Dendritic cell treated with granulocyte-macrophage colony-stimulating factor and Interleukin-4, amounts not matched to agents 40 ng/mL and 50 ng/mL, for 4 days (primary cell): ENCODE measurements around the gene DOCK9.
"Not testable (repeated sequence)": the region's sequence is repeated elsewhere in the genome, so short reads cannot be mapped to it uniquely, and the experiment has no call there.

Experiments used
- H3K27ac Mint-ChIP-seq: one replicate; pipeline ENCODE4 v1.8.0; 2022; ENCODE audit warnings: mild to moderate bottlenecking, mixed read lengths
- H3K27me3 Mint-ChIP-seq: one replicate; pipeline ENCODE4 v1.8.0; 2022; ENCODE audit warnings: mild to moderate bottlenecking, mixed read lengths
- H3K36me3 Mint-ChIP-seq: one replicate; pipeline ENCODE4 v1.8.0; 2022; ENCODE audit warnings: low read depth, mixed read lengths
- H3K4me1 Mint-ChIP-seq: one replicate; pipeline ENCODE4 v1.8.0; 2022; ENCODE audit warnings: low read depth, mixed read lengths
- H3K4me3 Mint-ChIP-seq: one replicate; pipeline ENCODE4 v1.8.0; 2022; ENCODE audit warnings: mild to moderate bottlenecking, moderate library complexity, mixed read lengths
- H3K9me3 Mint-ChIP-seq: one replicate; pipeline ENCODE4 v1.8.0; 2022; ENCODE audit warnings: mixed read lengths
- intact Hi-C: fragments of 100-400 bp; cut with micrococcal nuclease; formaldehyde crosslinking; loops from one replicate; pipeline ENCODE4 v1.15.0; 2022

Gene DOCK9

DNA sequence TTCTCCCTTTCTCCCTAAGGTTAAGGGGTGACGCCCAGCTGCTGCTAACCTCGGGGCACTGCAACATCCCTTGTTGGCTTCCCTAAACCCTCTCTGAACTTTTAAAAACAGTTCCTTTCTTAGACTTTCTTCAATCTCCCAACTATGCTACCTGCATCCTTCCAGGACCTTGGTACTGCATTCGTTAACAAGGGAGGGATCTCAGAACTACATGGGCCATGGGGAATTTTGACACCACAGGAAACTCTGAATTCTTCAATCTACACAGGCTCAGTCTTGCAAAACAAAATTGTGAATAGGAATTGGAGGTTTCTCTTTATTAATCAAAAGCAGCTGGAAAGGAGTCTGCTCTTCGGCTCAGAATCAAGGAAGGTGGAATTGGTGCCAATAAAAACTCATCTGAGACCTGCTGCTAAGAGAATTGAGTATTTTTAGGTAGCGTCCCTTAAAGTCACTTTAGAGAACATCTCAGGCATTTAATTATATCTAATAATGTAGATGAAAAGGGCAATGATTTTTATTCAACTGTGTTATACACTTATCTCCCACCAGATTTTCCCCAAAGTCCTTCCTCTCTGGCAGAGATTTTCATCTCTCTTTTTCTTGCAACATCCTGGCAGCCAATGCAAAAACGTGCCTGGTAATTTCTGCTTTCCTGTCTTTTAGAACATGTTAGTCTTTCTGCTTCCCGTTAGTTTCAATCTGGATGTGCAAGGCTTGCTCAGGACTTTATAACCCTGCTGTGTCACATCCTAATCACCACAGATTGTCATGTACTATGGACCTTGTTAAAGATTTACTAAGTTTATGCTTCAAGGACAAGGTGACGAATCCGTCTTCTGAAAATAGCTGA, 156.3 kb downstream of the DOCK9 start:
- H3K27me3 Mint-ChIP-seq = peaks cover 24% of the 10 kb centered on the region
- peaks cover 13% of the 10 kb centered on the region for H3K4me1 Mint-ChIP-seq
- H3K4me3 Mint-ChIP-seq = no peak overlapping the region
- H3K9me3 Mint-ChIP-seq = no peaks in the 10 kb centered on the region
- no peaks in the 10 kb centered on the region for H3K36me3 Mint-ChIP-seq
- H3K27ac Mint-ChIP-seq = no peak overlapping the region
- intact Hi-C loops = no loop called here

DNA sequence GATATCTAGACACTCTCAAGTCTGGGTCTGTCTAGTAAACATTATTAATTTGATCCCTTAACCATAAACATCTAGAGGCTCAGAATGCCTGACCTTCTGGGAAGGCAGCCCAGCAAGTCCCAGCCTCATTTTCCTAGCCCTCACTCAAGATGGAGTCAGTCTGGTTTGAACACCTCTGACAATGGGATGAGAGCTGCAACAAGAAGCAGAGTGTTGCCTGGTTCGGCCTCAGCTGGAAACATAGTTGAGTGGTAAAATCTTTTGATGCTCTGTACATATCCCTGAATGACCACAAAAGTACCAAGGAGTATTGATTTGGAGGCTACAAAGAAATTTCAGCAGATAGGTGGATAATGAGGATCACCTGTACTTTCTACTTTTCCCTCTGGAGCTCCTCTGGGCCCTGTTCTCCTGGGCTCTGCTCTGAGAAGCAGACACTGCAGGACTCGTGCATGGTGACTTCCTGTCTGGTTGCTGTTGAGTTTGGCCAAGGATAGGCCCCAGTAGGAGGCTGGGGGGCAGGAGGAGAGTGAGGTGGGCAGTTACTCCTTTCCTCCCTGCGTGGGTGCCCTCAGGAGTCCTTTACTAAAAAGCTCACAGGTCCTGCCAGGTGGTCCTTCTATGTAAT, 157.0 kb downstream of the DOCK9 start:
- Mint-ChIP-seq H3K27me3 (peaks cover 20% of the 10 kb centered on the region), H3K4me1 (peaks cover 13% of the 10 kb centered on the region), H3K27ac (no peak overlapping the region), H3K9me3 (no peaks in the 10 kb centered on the region), H3K36me3 (no peaks in the 10 kb centered on the region), H3K4me3 (no peak overlapping the region)
- intact Hi-C loops = no loop called here

DNA sequence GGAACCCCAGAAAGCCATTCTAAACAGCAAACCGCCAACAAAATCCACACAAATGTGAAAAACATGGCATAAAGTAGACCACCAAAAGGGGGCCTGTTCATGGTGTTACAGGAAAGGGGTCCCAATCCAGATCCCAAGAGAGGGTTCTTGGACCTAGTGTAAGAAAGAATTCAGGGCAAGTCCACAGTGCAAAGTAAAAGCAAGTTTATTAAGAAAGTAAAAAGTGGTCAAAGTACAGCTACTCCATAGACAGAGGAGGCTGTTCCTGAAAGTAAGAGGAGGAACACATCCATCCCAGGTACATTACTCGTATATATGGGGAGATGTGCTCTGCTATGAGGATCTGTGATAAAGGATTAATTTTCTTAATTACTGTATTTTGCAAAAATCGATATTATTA, 157.6 kb downstream of the DOCK9 start:
- Mint-ChIP-seq H3K27ac (no peak overlapping the region), H3K9me3 (no peaks in the 10 kb centered on the region), H3K36me3 (no peaks in the 10 kb centered on the region), H3K27me3 (peaks cover 17% of the 10 kb centered on the region), H3K4me3 (no peak overlapping the region), H3K4me1 (peaks cover 10% of the 10 kb centered on the region)
- intact Hi-C loops = no loop called here

DNA sequence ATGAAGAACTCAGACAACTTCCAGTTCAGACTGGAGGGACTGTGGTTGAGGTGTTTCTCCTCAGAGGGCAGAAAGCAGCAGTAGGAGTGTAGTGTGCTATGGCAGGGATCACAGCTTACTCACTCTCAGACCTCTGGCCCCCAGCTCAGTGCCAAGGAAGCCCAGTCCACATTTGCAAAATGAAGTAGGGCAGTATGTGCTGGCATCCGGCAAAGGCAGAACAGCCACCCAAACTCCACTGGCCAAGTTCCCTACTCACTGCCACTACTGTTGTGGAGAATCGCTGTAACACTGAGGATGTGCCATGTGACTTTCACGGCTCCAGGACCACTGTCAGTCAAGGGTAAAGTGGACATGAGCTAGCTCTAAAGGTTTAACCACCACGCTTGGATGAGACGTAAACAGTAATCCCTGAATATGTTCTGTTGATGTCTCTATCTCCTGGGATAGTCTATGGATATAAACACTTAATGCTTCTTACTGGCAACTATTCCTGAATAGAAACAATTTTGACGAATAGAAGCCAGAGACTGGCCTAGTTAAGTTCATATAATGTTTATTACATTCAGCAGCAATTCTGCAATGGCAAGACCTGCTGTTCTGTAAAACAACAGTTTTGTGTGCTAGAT, 158.4 kb downstream of the DOCK9 start:
- Mint-ChIP-seq H3K4me3 (no peak overlapping the region), H3K9me3 (no peaks in the 10 kb centered on the region), H3K27ac (no peak overlapping the region), H3K4me1 (peaks cover 4% of the 10 kb centered on the region), H3K36me3 (no peaks in the 10 kb centered on the region), H3K27me3 (peaks cover 17% of the 10 kb centered on the region)
- intact Hi-C loops = no loop called here

DNA sequence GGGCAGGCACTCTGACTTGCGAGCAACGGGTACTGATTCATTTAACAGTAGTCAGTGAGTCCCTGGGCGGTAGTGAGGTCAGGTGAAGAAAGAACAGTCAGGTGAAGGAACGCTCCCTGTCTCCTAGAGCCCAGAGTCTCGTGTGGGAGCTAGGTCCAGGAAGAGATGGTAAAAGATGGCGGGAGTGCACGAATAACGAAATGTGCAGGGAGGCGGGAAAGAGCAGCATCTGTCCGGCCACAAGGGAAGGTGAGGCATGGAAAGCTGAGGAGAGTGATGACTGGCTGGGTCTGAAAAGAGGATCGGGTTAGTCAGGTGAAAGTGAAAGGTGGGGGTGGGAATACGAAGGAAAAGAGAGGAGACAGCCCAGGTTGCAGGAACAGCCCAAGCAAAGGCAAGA, 161.5 kb downstream of the DOCK9 start:
- Mint-ChIP-seq H3K27me3 (peaks cover 8% of the 10 kb centered on the region), H3K9me3 (no peaks in the 10 kb centered on the region), H3K4me1 (no peaks in the 10 kb centered on the region), H3K4me3 (no peak overlapping the region), H3K36me3 (no peaks in the 10 kb centered on the region), H3K27ac (no peak overlapping the region)
- intact Hi-C loops = no loop called here

DNA sequence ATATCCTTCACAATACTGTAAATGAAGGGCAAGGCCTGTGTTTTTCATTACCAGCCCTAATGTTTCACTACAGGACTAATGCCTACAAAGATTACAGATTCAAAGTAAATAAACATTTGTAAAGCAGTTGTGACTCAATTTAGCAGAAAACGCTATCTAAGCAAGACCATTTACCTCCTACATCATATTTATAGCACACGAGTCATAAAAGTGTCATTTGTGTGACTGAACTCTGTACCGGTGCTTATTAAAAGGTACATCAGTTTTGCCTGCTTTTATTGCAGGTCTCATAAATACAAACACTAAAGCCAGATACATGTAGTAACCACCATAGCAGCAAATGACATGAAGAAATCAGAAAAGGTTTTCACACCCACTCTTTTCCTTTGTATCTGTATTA, 163.9 kb downstream of the DOCK9 start:
- Mint-ChIP-seq H3K9me3 (no peaks in the 10 kb centered on the region), H3K27ac (no peak overlapping the region), H3K27me3 (no peaks in the 10 kb centered on the region), H3K4me1 (peaks cover 5% of the 10 kb centered on the region), H3K4me3 (no peak overlapping the region), H3K36me3 (no peaks in the 10 kb centered on the region)
- intact Hi-C loops = no loop called here

DNA sequence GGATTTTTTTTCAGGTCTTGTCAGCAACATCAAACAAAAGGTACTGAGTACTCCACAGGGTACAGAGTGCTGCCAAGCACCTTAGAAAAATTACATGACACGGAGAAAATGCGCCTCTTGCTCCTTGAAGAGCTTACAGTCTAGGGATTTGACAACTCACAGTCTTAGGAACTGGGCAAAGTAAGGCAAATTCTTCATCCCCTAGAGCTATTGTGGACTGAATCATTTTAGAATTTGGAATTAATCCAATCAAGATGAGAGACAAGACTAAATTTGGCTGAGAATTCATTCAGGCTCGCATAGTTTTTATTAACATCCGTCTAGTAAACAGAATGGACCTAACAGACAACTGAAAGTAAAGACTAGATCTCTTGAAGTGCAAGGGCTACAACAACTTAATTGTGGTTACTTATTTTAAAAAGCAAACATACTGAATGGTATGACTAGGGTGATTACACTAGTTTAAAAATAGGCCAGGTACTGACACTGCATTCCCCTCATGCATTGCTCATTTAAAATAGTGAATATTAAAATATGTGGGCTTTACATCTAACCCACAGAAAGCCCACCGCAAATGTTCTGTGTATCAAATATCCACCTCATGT, 165.6 kb downstream of the DOCK9 start:
- H3K36me3 Mint-ChIP-seq = not testable (repeated sequence)

DNA sequence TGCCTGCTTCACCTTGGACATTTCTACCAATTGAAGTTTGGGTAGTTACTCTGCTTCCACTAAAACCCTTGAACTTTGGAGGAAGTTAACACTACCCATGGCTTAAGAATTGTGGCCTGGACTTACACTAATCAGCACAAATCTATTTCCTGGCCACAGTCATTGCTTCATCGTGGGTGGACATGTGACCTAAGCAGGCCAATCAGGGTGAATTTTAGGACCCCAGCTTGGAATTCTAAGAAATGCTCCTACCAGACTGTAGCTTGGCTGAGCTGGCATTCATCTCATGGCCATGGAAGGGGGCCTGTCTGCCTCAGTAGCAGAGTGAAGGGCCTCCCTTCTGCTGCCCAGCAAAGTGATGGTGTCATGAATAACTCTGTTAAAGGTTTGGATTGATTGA, 167.1 kb downstream of the DOCK9 start:
- H3K27me3 Mint-ChIP-seq = no peaks in the 10 kb centered on the region
- H3K4me3 Mint-ChIP-seq = no peak overlapping the region
- H3K4me1 Mint-ChIP-seq = peaks cover 5% of the 10 kb centered on the region
- intact Hi-C loops = no loop called here
- no peaks in the 10 kb centered on the region for H3K9me3 Mint-ChIP-seq
- no peak overlapping the region for H3K27ac Mint-ChIP-seq
- H3K36me3 Mint-ChIP-seq = no peaks in the 10 kb centered on the region

More for the DNA sequence above, 165.6 kb downstream of the DOCK9 start:
- H3K4me1 Mint-ChIP-seq, H3K4me3 Mint-ChIP-seq, intact Hi-C loops, H3K27me3 Mint-ChIP-seq, H3K9me3 Mint-ChIP-seq, H3K27ac Mint-ChIP-seq: not testable (repeated sequence)

DNA sequence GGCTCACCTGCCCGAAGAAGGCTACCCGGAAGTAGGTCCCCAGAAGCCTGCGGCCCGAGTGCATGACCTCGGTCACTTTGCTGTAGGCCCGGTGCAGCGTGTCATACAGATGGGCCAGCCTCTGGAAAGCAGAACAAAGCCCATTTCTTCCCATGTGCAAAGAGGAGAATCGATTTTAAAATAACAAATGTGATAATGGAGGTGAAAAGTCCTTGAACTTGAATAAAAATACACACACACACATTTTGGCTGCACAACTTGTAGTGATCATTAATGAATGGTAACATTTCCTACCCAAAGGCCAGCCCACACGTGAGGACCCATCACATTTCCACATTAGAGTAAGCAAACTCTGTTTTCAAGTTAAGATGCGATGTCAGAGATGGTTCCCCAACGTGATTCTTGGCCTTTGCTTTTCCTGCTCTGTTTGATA, 168.5 kb downstream of the DOCK9 start:
- H3K9me3 Mint-ChIP-seq = no peaks in the 10 kb centered on the region
- peaks cover 5% of the 10 kb centered on the region for H3K4me1 Mint-ChIP-seq
- H3K4me3 Mint-ChIP-seq = no peak overlapping the region
- H3K27ac Mint-ChIP-seq = no peak overlapping the region
- intact Hi-C loops = no loop called here
- no peaks in the 10 kb centered on the region for H3K27me3 Mint-ChIP-seq
- no peaks in the 10 kb centered on the region for H3K36me3 Mint-ChIP-seq

DNA sequence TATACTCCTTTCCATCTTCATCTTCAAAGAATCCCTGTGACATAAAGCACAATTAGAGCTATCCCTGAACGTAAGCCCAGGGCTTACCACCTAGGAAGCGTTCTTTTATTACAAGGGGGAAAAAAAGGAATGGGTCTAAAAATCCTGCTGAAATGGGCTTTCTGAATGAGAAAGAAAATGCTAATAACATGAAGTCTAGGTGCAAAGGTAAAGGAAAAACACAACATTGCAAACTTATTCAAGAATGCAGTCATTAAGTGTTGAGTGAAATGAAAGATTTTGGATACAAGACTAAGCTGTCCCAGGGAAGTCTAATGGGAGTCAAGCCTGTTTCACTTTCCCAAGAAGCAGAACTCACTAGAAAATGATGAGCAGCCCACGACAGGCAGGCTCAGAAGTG, 170.1 kb downstream of the DOCK9 start:
- no peaks in the 10 kb centered on the region for H3K27me3 Mint-ChIP-seq
- intact Hi-C loops = no loop called here
- no peak overlapping the region for H3K4me3 Mint-ChIP-seq
- peaks cover 5% of the 10 kb centered on the region for H3K4me1 Mint-ChIP-seq
- H3K36me3 Mint-ChIP-seq = no peaks in the 10 kb centered on the region
- H3K9me3 Mint-ChIP-seq = no peaks in the 10 kb centered on the region
- H3K27ac Mint-ChIP-seq = no peak overlapping the region

DNA sequence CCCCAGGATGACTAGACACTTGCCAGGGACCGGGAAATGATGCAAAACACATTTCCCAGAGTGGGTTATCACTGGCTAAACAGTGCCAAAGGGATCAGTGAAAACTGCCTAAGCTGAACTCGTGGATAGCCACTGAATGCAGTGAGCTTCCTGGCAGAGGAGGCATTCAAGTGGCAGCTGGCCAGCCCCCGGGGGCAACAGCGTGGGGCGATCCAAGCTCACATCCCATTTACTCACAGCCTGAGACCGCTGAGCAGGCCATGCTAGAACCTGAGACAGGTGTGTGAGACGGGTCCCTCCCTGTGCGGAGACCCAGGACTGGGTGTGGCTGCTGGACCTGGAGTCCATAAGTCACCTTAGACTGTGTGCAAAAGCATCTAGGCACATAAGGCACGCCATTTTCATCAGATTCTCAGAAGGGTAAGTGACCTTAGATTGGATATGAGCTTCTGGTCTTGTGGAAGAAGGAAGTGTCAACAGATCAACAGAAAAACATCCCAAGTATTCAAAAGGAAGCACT, 173.5 kb downstream of the DOCK9 start:
- Mint-ChIP-seq H3K27ac (no peak overlapping the region), H3K4me3 (no peak overlapping the region), H3K4me1 (no peaks in the 10 kb centered on the region), H3K36me3 (no peaks in the 10 kb centered on the region), H3K9me3 (no peaks in the 10 kb centered on the region), H3K27me3 (no peaks in the 10 kb centered on the region)
- intact Hi-C loops = no loop called here

DNA sequence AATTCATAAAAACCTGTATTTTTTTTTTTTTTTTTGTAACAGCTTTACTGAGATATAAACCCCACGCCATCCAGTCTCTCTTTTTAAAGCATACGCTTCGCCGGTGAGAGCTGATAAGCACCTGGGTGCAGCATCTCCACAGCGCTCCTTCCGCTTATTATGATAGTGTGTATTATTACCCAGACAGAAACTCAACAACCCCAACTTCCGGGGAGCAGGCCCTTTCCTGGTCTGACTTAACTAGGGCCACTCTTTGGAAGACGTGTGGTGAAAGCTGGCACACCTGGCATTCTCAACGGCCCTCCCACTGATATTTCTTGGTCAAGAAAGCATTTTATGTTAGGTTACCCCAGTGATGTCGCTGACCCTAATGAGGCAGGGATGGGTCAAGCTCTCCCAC, 173.9 kb downstream of the DOCK9 start:
- H3K9me3 Mint-ChIP-seq = no peaks in the 10 kb centered on the region
- no peak overlapping the region for H3K4me3 Mint-ChIP-seq
- intact Hi-C loops = no loop called here
- no peaks in the 10 kb centered on the region for H3K27me3 Mint-ChIP-seq
- no peaks in the 10 kb centered on the region for H3K4me1 Mint-ChIP-seq
- H3K27ac Mint-ChIP-seq = no peak overlapping the region
- H3K36me3 Mint-ChIP-seq = no peaks in the 10 kb centered on the region

DNA sequence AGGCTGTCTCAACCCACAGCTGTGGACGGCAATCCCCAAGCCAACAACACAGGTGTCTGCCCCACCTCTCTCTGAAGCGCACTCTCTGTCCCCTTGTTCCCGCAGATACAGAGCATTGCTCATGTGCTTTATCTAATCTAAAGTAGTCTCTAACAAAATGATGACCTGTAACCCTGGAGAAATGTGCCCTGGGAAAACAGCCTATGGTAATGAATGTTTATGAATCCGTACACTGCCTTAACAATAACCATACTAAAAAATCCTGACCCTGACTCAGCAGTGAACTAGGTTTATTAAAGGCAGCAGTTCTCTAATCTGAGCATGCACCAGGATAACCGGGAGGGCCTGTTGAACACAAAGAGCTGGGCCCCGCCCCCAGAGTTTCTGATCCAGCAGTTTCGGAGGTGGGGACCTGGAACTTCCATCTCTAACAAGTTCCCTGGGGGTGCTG, 174.7 kb downstream of the DOCK9 start:
- H3K36me3 Mint-ChIP-seq = no peaks in the 10 kb centered on the region
- intact Hi-C loops = no loop called here

DNA sequence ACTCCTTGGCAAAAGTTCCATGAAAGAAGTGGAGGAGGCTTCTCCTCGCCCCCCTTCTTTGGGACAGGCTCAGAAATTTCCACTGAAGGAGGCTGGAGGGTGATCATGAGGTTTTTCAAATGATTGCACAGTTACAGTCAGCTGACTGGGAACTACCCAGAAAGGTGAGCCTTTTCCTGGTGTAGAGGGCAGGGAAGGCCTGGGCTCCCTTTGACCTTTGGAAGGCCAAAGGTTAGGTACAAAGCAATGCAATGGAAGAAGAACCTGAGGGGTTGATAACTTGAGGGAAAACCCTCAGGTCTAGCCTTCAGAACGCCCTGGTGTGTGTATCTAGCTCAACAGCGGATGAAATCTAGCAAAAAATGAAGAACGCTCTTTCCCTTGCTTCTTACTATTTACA, 175.3 kb downstream of the DOCK9 start:
- Mint-ChIP-seq H3K27ac (no peak overlapping the region), H3K9me3 (no peaks in the 10 kb centered on the region), H3K36me3 (no peaks in the 10 kb centered on the region), H3K27me3 (no peaks in the 10 kb centered on the region), H3K4me1 (no peaks in the 10 kb centered on the region), H3K4me3 (no peak overlapping the region)
- intact Hi-C loops = no loop called here

More for the DNA sequence above, 174.7 kb downstream of the DOCK9 start:
- Mint-ChIP-seq H3K4me3 (no peak overlapping the region), H3K27me3 (no peaks in the 10 kb centered on the region), H3K27ac (no peak overlapping the region), H3K9me3 (no peaks in the 10 kb centered on the region), H3K4me1 (no peaks in the 10 kb centered on the region)
